ENCODE data around the gene EML4. TPM values are rescaled to one million over a fixed set of nuclear protein-coding genes. Genes with fewer than 3 reads are reported as not detected.

EML4 gene
- total and polyA plus RNA-seq, 2 of the 13 experiments (the other 11 are each of a cell fraction or from before 2014, with no cell fraction given): 243 to 476 TPM

DNA sequence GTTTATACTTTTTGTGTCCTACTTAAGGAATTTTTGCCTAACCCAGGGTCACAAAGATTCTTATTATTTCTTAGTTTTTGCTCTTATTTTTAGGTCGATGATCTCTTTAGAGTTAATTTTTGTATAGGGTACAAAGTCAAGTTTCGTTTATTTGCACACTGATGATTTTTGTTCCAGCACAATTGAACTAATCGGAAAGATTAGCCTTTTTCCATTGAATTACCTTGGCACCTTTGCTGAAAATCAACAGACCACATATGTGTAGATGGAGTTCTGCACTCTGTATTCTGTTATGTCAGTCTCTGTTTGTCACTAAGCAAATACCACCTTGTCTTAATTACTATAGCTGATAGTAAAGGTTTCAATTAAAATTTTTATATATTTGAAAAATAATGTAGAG is 18.7 kb downstream of the EML4 start (continued):
- TF ChIP-seq, protein P1, sequence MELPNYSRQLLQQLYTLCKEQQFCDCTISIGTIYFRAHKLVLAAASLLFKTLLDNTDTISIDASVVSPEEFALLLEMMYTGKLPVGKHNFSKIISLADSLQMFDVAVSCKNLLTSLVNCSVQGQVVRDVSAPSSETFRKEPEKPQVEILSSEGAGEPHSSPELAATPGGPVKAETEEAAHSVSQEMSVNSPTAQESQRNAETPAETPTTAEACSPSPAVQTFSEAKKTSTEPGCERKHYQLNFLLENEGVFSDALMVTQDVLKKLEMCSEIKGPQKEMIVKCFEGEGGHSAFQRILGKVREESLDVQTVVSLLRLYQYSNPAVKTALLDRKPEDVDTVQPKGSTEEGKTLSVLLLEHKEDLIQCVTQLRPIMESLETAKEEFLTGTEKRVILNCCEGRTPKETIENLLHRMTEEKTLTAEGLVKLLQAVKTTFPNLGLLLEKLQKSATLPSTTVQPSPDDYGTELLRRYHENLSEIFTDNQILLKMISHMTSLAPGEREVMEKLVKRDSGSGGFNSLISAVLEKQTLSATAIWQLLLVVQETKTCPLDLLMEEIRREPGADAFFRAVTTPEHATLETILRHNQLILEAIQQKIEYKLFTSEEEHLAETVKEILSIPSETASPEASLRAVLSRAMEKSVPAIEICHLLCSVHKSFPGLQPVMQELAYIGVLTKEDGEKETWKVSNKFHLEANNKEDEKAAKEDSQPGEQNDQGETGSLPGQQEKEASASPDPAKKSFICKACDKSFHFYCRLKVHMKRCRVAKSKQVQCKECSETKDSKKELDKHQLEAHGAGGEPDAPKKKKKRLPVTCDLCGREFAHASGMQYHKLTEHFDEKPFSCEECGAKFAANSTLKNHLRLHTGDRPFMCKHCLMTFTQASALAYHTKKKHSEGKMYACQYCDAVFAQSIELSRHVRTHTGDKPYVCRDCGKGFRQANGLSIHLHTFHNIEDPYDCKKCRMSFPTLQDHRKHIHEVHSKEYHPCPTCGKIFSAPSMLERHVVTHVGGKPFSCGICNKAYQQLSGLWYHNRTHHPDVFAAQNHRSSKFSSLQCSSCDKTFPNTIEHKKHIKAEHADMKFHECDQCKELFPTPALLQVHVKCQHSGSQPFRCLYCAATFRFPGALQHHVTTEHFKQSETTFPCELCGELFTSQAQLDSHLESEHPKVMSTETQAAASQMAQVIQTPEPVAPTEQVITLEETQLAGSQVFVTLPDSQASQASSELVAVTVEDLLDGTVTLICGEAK (IDR thresholded peaks at IDR 0.05): no peak
- TF ChIP-seq, protein P1 (CRISPR knock-in tag; IDR thresholded peaks at IDR 0.05): no peak
- TF ChIP-seq, protein P2, sequence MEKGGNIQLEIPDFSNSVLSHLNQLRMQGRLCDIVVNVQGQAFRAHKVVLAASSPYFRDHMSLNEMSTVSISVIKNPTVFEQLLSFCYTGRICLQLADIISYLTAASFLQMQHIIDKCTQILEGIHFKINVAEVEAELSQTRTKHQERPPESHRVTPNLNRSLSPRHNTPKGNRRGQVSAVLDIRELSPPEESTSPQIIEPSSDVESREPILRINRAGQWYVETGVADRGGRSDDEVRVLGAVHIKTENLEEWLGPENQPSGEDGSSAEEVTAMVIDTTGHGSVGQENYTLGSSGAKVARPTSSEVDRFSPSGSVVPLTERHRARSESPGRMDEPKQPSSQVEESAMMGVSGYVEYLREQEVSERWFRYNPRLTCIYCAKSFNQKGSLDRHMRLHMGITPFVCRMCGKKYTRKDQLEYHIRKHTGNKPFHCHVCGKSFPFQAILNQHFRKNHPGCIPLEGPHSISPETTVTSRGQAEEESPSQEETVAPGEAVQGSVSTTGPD (CRISPR knock-in tag; IDR thresholded peaks at IDR 0.05): no peak
- TF ChIP-seq, protein P3, sequence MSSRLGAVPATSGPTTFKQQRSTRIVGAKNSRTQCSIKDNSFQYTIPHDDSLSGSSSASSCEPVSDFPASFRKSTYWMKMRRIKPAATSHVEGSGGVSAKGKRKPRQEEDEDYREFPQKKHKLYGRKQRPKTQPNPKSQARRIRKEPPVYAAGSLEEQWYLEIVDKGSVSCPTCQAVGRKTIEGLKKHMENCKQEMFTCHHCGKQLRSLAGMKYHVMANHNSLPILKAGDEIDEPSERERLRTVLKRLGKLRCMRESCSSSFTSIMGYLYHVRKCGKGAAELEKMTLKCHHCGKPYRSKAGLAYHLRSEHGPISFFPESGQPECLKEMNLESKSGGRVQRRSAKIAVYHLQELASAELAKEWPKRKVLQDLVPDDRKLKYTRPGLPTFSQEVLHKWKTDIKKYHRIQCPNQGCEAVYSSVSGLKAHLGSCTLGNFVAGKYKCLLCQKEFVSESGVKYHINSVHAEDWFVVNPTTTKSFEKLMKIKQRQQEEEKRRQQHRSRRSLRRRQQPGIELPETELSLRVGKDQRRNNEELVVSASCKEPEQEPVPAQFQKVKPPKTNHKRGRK (CRISPR knock-in tag; IDR thresholded peaks at IDR 0.05): no peak
- TF ChIP-seq CREB1 (IDR thresholded peaks at IDR 0.05) (no peak), CREB1 (CRISPR knock-in tag; IDR thresholded peaks at IDR 0.05) (0 out of 2 replicates have a peak, but pooled peaks have one; percentile 46), SAP130 (CRISPR knock-in tag; IDR thresholded peaks at IDR 0.05; ENCODE audit: low read depth) (peak; percentile 23; the same call in 1 of the 2 replicates), ZNF776 (CRISPR knock-in tag; IDR thresholded peaks at IDR 0.05) (no peak), NR2F6 (IDR thresholded peaks at IDR 0.05) (no peak), NR2F6 (CRISPR knock-in tag; IDR thresholded peaks at IDR 0.05) (0 out of 2 replicates have a peak, but pooled peaks have one; percentile 11), ISL2 (CRISPR knock-in tag; IDR thresholded peaks at IDR 0.05) (0 out of 2 replicates have a peak, but pooled peaks have one; percentile 15), TEAD3 (CRISPR knock-in tag; optimal IDR thresholded peaks at IDR 0.05; ENCODE audit: borderline replicate concordance) (peak; percentile 30), SOX5 (CRISPR knock-in tag; IDR thresholded peaks at IDR 0.05; ENCODE audit: borderline replicate concordance) (peak; percentile 64; the same call in 1 of the 2 replicates), ELF1 (CRISPR knock-in tag; IDR thresholded peaks at IDR 0.05) (no peak)
- TF ChIP-seq, protein P4, sequence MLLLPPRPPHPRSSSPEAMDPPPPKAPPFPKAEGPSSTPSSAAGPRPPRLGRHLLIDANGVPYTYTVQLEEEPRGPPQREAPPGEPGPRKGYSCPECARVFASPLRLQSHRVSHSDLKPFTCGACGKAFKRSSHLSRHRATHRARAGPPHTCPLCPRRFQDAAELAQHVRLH (CRISPR knock-in tag; IDR thresholded peaks at IDR 0.05; ENCODE audit: borderline replicate concordance, low read depth): no peak

All from HepG2 (cell line).